Endothelial cell of umbilical vein (primary cell): ENCODE measurements around the gene GPR83. TPM values are rescaled to one million over a fixed set of nuclear protein-coding genes. Genes with fewer than 3 reads are reported as not detected.

Experiments used
- BruUV-seq: library from RNA; stranded (reverse); fragments of 400-500 nt; replicated peaks from 2 replicates; lab custom pipeline; 2021; lab: Mats Ljungman, UMichigan
- CTCF ChIA-PET: fragments of 300-600, 350-600 bp; sonication (Branson Sonifier 250); formaldehyde crosslinking; loops from one replicate; lab custom pipeline; 2021; ENCODE audit warnings: antibody characterized with exemption, inconsistent platforms; lab: Charles Lee
- POLR2A ChIA-PET: fragments of 300-600, 350-600 bp; sonication (Branson Sonifier 250); formaldehyde crosslinking; loops from one replicate; lab custom pipeline; 2021; ENCODE audit warnings: antibody characterized with exemption, inconsistent platforms; lab: Charles Lee
- DNase-seq: peaks from one replicate; pipeline ENCODE4 v3.0.0-alpha.2; 2011; ENCODE audit warnings: low read depth, low spot score
- FAIRE-seq: peaks from 2 replicates; lab custom pipeline; 2011; peaks lifted over from hg19 to GRCh38; lab: Jason Lieb, UNC
- H2AFZ ChIP-seq: 2 replicates; pipeline ENCODE4 v1.6.0; 2012; ENCODE audit warnings: low read depth, low read length, control low read depth, inconsistent platforms
- H3K27ac ChIP-seq: 2 replicates; pipeline ENCODE4 v1.5.1; 2011; ENCODE audit warnings: low read depth, mild to moderate bottlenecking, control low read depth, low read length, moderate library complexity; ENCODE audit not compliant: insufficient read depth
- H3K27me3 ChIP-seq, 2 experiments: 2 replicates each; pipeline versions ENCODE4 v1.6.0 to v1.6.1; 2011; ENCODE audit warnings: low read length in 2 of 2, mixed read lengths in 1 of 2; ENCODE audit not compliant: control insufficient read depth in 2 of 2, insufficient read depth in 2 of 2
- H3K36me3 ChIP-seq, 2 experiments: 2 replicates in 1 of 2; 3 replicates in 1 of 2; pipeline ENCODE4 v1.5.1; 2011; ENCODE audit warnings: low read length in 2 of 2, mild to moderate bottlenecking in 1 of 2, moderate library complexity in 1 of 2; ENCODE audit not compliant: control insufficient read depth in 2 of 2, insufficient read depth in 2 of 2; ENCODE audit errors: extremely low read depth in 1 of 2
- H3K4me1 ChIP-seq: 3 replicates; pipeline ENCODE4 v1.5.1; 2011; ENCODE audit warnings: mild to moderate bottlenecking, low read length; ENCODE audit not compliant: control insufficient read depth, insufficient read depth; ENCODE audit errors: extremely low read depth
- H3K4me2 ChIP-seq: 2 replicates; pipeline ENCODE4 v1.6.1; 2011; ENCODE audit warnings: low read length, control low read depth, mixed read lengths; ENCODE audit not compliant: insufficient read depth
- H3K4me3 ChIP-seq, 3 experiments: fragments of 200-600 bp in 1 of 3; sonication (generic), shearing (Covaris generic) in 1 of 3; replicated peaks in 1 of 3; 2 replicates each; pipeline ENCODE4 v1.5.1; 2011 to 2016; ENCODE audit warnings: control low read depth in 3 of 3, low read length in 3 of 3, mild to moderate bottlenecking in 2 of 3, inconsistent platforms in 1 of 3, low read depth in 1 of 3, moderate library complexity in 1 of 3; ENCODE audit not compliant: insufficient read depth in 1 of 3
- H3K79me2 ChIP-seq: 2 replicates; pipeline ENCODE4 v1.6.0; 2012; ENCODE audit warnings: low read length, inconsistent platforms; ENCODE audit not compliant: control insufficient read depth, insufficient read depth
- H3K9ac ChIP-seq: replicated peaks from 2 replicates; pipeline ENCODE3; 2011; ENCODE audit warnings: low read length, control low read depth; ENCODE audit not compliant: insufficient read depth; ENCODE audit errors: extremely low read depth
- H3K9me1 ChIP-seq: replicated peaks from 3 replicates; pipeline ENCODE4 v1.6.0; 2011; ENCODE audit warnings: mild to moderate bottlenecking, low read length; ENCODE audit not compliant: control insufficient read depth, insufficient read depth; ENCODE audit errors: extremely low read depth
- H3K9me3 ChIP-seq: replicated peaks from 2 replicates; pipeline ENCODE4 v1.5.1; 2012; ENCODE audit warnings: low read length, inconsistent platforms; ENCODE audit not compliant: control insufficient read depth, insufficient read depth
- H4K20me1 ChIP-seq: replicated peaks from 2 replicates; pipeline ENCODE3; 2011; ENCODE audit warnings: mild to moderate bottlenecking, low read length; ENCODE audit not compliant: control insufficient read depth, insufficient read depth; ENCODE audit errors: extremely low read depth
- CTCF ChIP-seq, 2 donors: IDR thresholded peaks; 1 replicate in 1 of 2; 2 replicates in 1 of 2; pipeline ENCODE4 v1.5.1; 2011; ENCODE audit warnings: low read length in 2 of 2, mild to moderate bottlenecking in 2 of 2, moderate library complexity in 2 of 2, control low read depth in 1 of 2, inconsistent platforms in 1 of 2, low read depth in 1 of 2; ENCODE audit not compliant: insufficient read depth in 1 of 2; ENCODE audit errors: extremely low read depth in 1 of 2
- EZH2 ChIP-seq: IDR thresholded peaks from 2 replicates; pipeline ENCODE4 v1.6.1; 2012; ENCODE audit warnings: borderline replicate concordance, low read depth, mild to moderate bottlenecking, moderate library complexity, low read length, inconsistent platforms; ENCODE audit not compliant: severe bottlenecking
- FOS ChIP-seq: IDR thresholded peaks from 2 replicates; pipeline ENCODE4 v1.6.1; 2011; ENCODE audit warnings: mild to moderate bottlenecking, low read length, moderate library complexity, borderline replicate concordance; ENCODE audit not compliant: insufficient read depth
- GATA2 ChIP-seq: IDR thresholded peaks from 2 replicates; pipeline ENCODE4 v1.7.0; 2011; ENCODE audit warnings: low read depth, mild to moderate bottlenecking, moderate library complexity, mixed read lengths, low read length; ENCODE audit not compliant: insufficient read length, insufficient read depth
- JUN ChIP-seq: IDR thresholded peaks from 2 replicates; pipeline ENCODE4 v1.6.1; 2011; ENCODE audit warnings: borderline replicate concordance, low read depth; ENCODE audit not compliant: insufficient read length, insufficient read depth
- MYC ChIP-seq: IDR thresholded peaks from one replicate; pipeline ENCODE4 v1.6.1; 2011; ENCODE audit warnings: mild to moderate bottlenecking, low read depth, low read length
- POLR2A ChIP-seq: IDR thresholded peaks from 2 replicates; pipeline ENCODE4 v1.6.1; 2012; ENCODE audit warnings: low read depth, mild to moderate bottlenecking, control low read depth, low read length
- dilution Hi-C: fragments of 300-500 bp; cut with MboI; formaldehyde crosslinking; loops from one replicate; pipeline ENCODE4 v1.15.0; 2019; ENCODE audit warnings: low sequenced_read_pairs; ENCODE audit not compliant: extremely low pct_ligation_motif_present
- intact Hi-C: fragments of 100-400 bp; cut with micrococcal nuclease; formaldehyde crosslinking; loops from one replicate; pipeline ENCODE4 v1.10.0; 2022
- polyA plus RNA-seq, 4 experiments: library from polyadenylated mRNA; depleted of rRNA in 3 of 4; stranded (reverse) in 3 of 4; unstranded in 1 of 4; fragments of >200 nt; gene quantifications; 2 replicates each; pipeline versions ENCODE4 v1.2.1 to v1.2.3, GENCODE V29; 2011 to 2012; ENCODE audit warnings: missing spikeins in 1 of 4
- total RNA-seq: library from RNA; stranded (reverse); gene quantifications from 2 replicates; pipeline ENCODE4 v1.2.3, GENCODE V29; 2021
- TF ChIP-seq, protein P1 (sequence below): IDR thresholded peaks from 2 replicates; pipeline ENCODE4 v1.6.1; 2011; ENCODE audit not compliant: insufficient read depth, insufficient read length

The GPR83 gene
- total and polyA plus RNA-seq, 2 donors (not counting 3 experiments of a cell fraction or from before 2014, with no cell fraction given): 0.07 TPM; not detected in 1

DNA sequence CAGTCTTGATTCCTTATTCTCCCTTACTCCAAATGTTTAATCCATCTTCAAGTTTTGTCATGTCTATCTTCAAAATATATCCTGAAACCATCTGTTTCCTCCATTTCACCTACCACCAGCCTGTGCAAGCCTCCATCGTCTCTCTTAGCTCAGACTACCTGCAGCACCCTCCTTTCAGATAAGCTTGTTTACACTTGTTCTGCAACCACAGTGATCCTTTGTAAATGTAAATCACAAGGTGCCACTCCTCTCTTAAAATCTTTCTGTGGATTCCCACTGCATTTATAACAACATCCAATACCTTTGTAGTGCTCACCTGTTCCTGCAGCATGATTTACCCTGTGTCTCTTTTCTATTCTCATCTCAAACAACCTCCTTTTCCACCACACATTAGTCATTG is 31.8 kb upstream of the GPR83 start:
- no peak overlapping the region for H3K9ac ChIP-seq
- H3K4me2 ChIP-seq: no peak overlapping the region
- TF ChIP-seq, protein P1, sequence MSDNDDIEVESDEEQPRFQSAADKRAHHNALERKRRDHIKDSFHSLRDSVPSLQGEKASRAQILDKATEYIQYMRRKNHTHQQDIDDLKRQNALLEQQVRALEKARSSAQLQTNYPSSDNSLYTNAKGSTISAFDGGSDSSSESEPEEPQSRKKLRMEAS: no peak
- TF ChIP-seq JUN: no peak
- no peak for TF ChIP-seq GATA2
- TF ChIP-seq POLR2A: no peak
- DNase-seq (no peak), FAIRE-seq (no peak)
- H3K79me2 ChIP-seq: no peaks in the 10 kb centered on the region
- H3K4me3 ChIP-seq: no peak overlapping the region
- H3K27me3 ChIP-seq: no peaks in the 10 kb centered on the region
- H3K4me1 ChIP-seq: no peaks in the 10 kb centered on the region
- intact Hi-C loops: no loop called here
- H3K9me3 ChIP-seq: no peaks in the 10 kb centered on the region
- no peak overlapping the region for H3K27ac ChIP-seq
- no peaks in the 10 kb centered on the region for H4K20me1 ChIP-seq
- peaks cover 4% of the 10 kb centered on the region in 2 experiments for H3K36me3 ChIP-seq
- BruUV-seq: no TSS peak
- dilution Hi-C loops: no loop called here
- ChIA-PET CTCF (interaction anchor here (1.0 to 1.9 kb wide), 2 partner anchors 9 to 16 kb away, joined by 3 to 4 read pairs; no protein-coding TSS in a partner anchor), POLR2A (no interaction called here)
- no peak overlapping the region for H2AFZ ChIP-seq
- H3K9me1 ChIP-seq: no peaks in the 10 kb centered on the region

DNA sequence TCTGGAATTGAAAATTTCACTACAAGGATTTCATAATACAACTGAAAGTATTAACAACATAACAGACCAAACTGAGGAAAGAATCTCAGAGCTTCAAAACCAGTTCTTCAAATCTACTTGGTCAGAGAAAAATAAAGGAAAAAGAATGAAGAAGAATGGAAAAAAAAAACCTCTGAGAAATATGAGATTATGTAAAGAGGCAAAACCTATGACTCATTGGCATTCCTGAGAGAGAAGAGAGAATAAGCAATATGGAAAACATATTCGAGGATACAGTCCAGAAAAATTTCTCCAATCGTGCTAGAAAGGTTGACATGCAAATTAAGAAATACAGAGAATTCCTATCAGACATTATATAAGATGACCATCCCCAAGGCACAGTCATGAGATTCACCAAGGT is 23.4 kb upstream of the GPR83 start:
- no TSS peak for BruUV-seq
- no peak overlapping the region for H3K9ac ChIP-seq
- H3K4me1 ChIP-seq: no peaks in the 10 kb centered on the region
- FAIRE-seq (no peak), DNase-seq (no peak)
- POLR2A ChIA-PET: no interaction called here
- H4K20me1 ChIP-seq: no peaks in the 10 kb centered on the region
- H3K9me3 ChIP-seq: no peaks in the 10 kb centered on the region
- dilution Hi-C loops (no loop called here), intact Hi-C loops (no loop called here)
- no peaks in the 10 kb centered on the region for H3K79me2 ChIP-seq
- H3K4me2 ChIP-seq: no peak overlapping the region
- H2AFZ ChIP-seq: no peak overlapping the region
- H3K27me3 ChIP-seq: no peaks in the 10 kb centered on the region
- CTCF ChIA-PET: interaction anchor here (1.0 kb wide), 1 partner anchor 241 kb away, joined by 3 read pairs; no protein-coding TSS in a partner anchor
- no peaks in the 10 kb centered on the region for H3K9me1 ChIP-seq
- no peak for TF ChIP-seq CTCF (IDR thresholded peaks at IDR 0.05; ENCODE audit: extremely low read depth in 1 of 2, insufficient read depth in 1 of 2, low read depth in 1 of 2, low read length in 2 of 2)
- TF ChIP-seq MYC: no peak
- no peak for TF ChIP-seq POLR2A
- TF ChIP-seq FOS: peak; percentile 47
- TF ChIP-seq GATA2: no peak
- no peak for TF ChIP-seq EZH2
- H3K27ac ChIP-seq: no peak overlapping the region
- H3K4me3 ChIP-seq: no peak overlapping the region
- H3K36me3 ChIP-seq: peaks cover 0 to 2% of the 10 kb centered on the region in 2 experiments
